ENCODE measurements around the gene PCDH10. TPM values are rescaled to one million over a fixed set of nuclear protein-coding genes. Genes with fewer than 3 reads are reported as not detected.

The PCDH10 gene
- total and polyA plus RNA-seq, 2 of the 8 experiments (the other 6 are each of a cell fraction or from before 2014, with no cell fraction given): 2.2 to 10.0 TPM

GRCh38 chr4:133124746-133125145 is 24.3 kb upstream of the PCDH10 start:
- Histone ChIP-seq H3K79me2 (ENCODE audit: control insufficient read depth in 1 of 2, insufficient read depth in 2 of 2, low read length in 2 of 2) (no peaks in the 10 kb centered on the region), H3K23ac (ENCODE audit: insufficient read length) (no peak overlapping the region), H3K36me3 (ENCODE audit: control insufficient read depth in 2 of 4, insufficient read depth in 4 of 4, low read length in 3 of 4) (no peaks in the 10 kb centered on the region), H3K4me1 (replicated peaks in 1 of 4; ENCODE audit: control insufficient read depth in 3 of 4, insufficient read depth in 4 of 4, low read length in 3 of 4) (no peaks in the 10 kb centered on the region), H3K27ac (ENCODE audit: low read depth, low read length) (no peak overlapping the region), H2BK15ac (ENCODE audit: low read length) (no peak overlapping the region), H3K9me3 (ENCODE audit: insufficient read depth in 2 of 2, low read depth in 1 of 2, low read length in 1 of 2) (no peaks in the 10 kb centered on the region), H2BK120ac (replicated peaks; ENCODE audit: low read depth, low read length) (no peak overlapping the region), H3K79me1 (ENCODE audit: low read depth, low read length) (no peaks in the 10 kb centered on the region), H2BK5ac (ENCODE audit: low read depth, low read length) (no peak overlapping the region), H3K4me2 (ENCODE audit: insufficient read depth in 1 of 2, low read depth in 2 of 2, low read length in 2 of 2) (no peak overlapping the region), H3K4me3 (ENCODE audit: extremely low read depth in 1 of 4, insufficient read depth in 2 of 4, low read depth in 3 of 4, low read length in 4 of 4) (no peak overlapping the region), H3K14ac (ENCODE audit: insufficient read length) (no peak overlapping the region), H2BK12ac (ENCODE audit: low read depth, low read length) (no peak overlapping the region), H2BK20ac (ENCODE audit: low read length) (no peak overlapping the region), H2AK5ac (ENCODE audit: low read depth, low read length) (no peak overlapping the region), H3K18ac (ENCODE audit: extremely low read depth, low read length) (no peak overlapping the region), H3K23me2 (ENCODE audit: low read depth, low read length) (no peaks in the 10 kb centered on the region), H3K27me3 (replicated peaks in 1 of 4; ENCODE audit: control insufficient read depth in 3 of 4, extremely low read depth in 1 of 4, insufficient read depth in 3 of 4, low read length in 3 of 4) (no peaks in the 10 kb centered on the region), H4K91ac (replicated peaks; ENCODE audit: insufficient read length, low read length) (no peak overlapping the region), H4K5ac (ENCODE audit: insufficient read length, low read depth, low read length) (no peak overlapping the region), H2AFZ (ENCODE audit: low read length) (no peak overlapping the region), H3K4ac (replicated peaks; ENCODE audit: insufficient read length, low read depth, low read length) (no peak overlapping the region), H4K20me1 (replicated peaks in 1 of 2; ENCODE audit: control insufficient read depth in 1 of 2, insufficient read depth in 2 of 2, low read length in 2 of 2) (no peaks in the 10 kb centered on the region), H3K9ac (replicated peaks in 1 of 4; ENCODE audit: extremely low read depth in 1 of 4, low read depth in 3 of 4, low read length in 3 of 4) (no peak overlapping the region), H4K8ac (ENCODE audit: extremely low read depth, insufficient read depth, low read length) (no peak overlapping the region), H3K56ac (replicated peaks; ENCODE audit: insufficient read length, low read depth, low read length) (no peak overlapping the region)
- no peak for DNase-seq (ENCODE audit: low read depth in 1 of 2, low spot score in 2 of 2)
- CTCF ChIA-PET (ENCODE audit: partially characterized antibody): interaction anchor here (0.9 to 1.1 kb wide), 2 partner anchors 9 to 22 kb away, joined by 3 to 4 read pairs; no protein-coding TSS in a partner anchor
- POLR2A ChIA-PET (ENCODE audit: partially characterized antibody): interaction anchor here (0.9 kb wide), 1 partner anchor 209 kb away, joined by 3 read pairs; no protein-coding TSS in a partner anchor
- 100% methylated on average over 1 of the region's 1 CpG; no CpG with 5 or more reads in 1 of the 2 experiments for WGBS, 2 experiments (ENCODE audit: extremely low coverage in 1 of 2, insufficient coverage in 1 of 2, insufficient read length in 1 of 2, insufficient replicate concordance in 2 of 2, low coverage in 1 of 2, low lambda C conversion rate in 2 of 2, missing lambda C conversion rate in 1 of 2)
- FAIRE-seq: no peak
- TF ChIP-seq ATF3 (IDR thresholded peaks at IDR 0.05; ENCODE audit: insufficient read depth, low read depth, low read length): no peak
- TF ChIP-seq CREB1 (IDR thresholded peaks at IDR 0.05): no peak
- TF ChIP-seq SP1 (IDR thresholded peaks at IDR 0.05; ENCODE audit: low read depth, low read length): no peak
- no peak for TF ChIP-seq HDAC6 (IDR thresholded peaks at IDR 0.05; ENCODE audit: low read depth, low read length)
- TF ChIP-seq KDM4A (IDR thresholded peaks at IDR 0.05; ENCODE audit: low read depth, low read length, severe bottlenecking): no peak
- no peak for TF ChIP-seq HDAC2 (IDR thresholded peaks at IDR 0.05; ENCODE audit: borderline replicate concordance in 1 of 2, low read depth in 2 of 2, low read length in 2 of 2)
- TF ChIP-seq MAFK (IDR thresholded peaks at IDR 0.05; ENCODE audit: low read depth, low read length): no peak
- TF ChIP-seq KDM5A (IDR thresholded peaks at IDR 0.05; ENCODE audit: low read length): no peak
- TF ChIP-seq CTCF (IDR thresholded peaks at IDR 0.05; ENCODE audit: control extremely low read depth in 1 of 3, insufficient read depth in 1 of 3, low read depth in 1 of 3, low read length in 3 of 3): no peak
- no peak for TF ChIP-seq BRCA1 (IDR thresholded peaks at IDR 0.05; ENCODE audit: low read depth, low read length)
- TF ChIP-seq NRF1 (IDR thresholded peaks at IDR 0.05; ENCODE audit: low read depth, low read length): no peak
- TF ChIP-seq RFX5 (IDR thresholded peaks at IDR 0.05; ENCODE audit: borderline replicate concordance, low read depth, low read length): no peak

Measured in H1 (cell line).